Upper lobe of right lung (tissue), 1 donor: ENCODE measurements around the gene HES4. TPM values are rescaled to one million over a fixed set of nuclear protein-coding genes. Genes with fewer than 3 reads are reported as not detected.

Experiments
- ATAC-seq: fragments of 200-7000 bp; cut with Tn5 transposase; one replicate; pipeline ENCODE4 v1.9.1; 2020; ENCODE audit warnings: mild to moderate bottlenecking, moderate library complexity
- DNase-seq: peaks from one replicate; pipeline ENCODE4 v3.0.0-alpha.2; 2020
- H3K27ac ChIP-seq: fragments of 200-600 bp; one replicate; pipeline ENCODE4 v1.8.0; 2022
- H3K27me3 ChIP-seq: fragments of 200-600 bp; one replicate; pipeline ENCODE4 v1.8.0; 2022; ENCODE audit warnings: mild to moderate bottlenecking
- H3K36me3 ChIP-seq: fragments of 200-600 bp; one replicate; pipeline ENCODE4 v1.8.0; 2022
- H3K4me1 ChIP-seq: fragments of 200-600 bp; one replicate; pipeline ENCODE4 v1.8.0; 2022
- H3K4me3 ChIP-seq: fragments of 200-600 bp; one replicate; pipeline ENCODE4 v1.8.0; 2022; ENCODE audit warnings: mild to moderate bottlenecking
- H3K9me3 ChIP-seq: fragments of 200-600 bp; one replicate; pipeline ENCODE4 v1.8.0; 2022
- intact Hi-C: fragments of 100-400 bp; cut with DNase I; formaldehyde crosslinking; loops from one replicate; pipeline ENCODE4 v1.11.0; 2022
- total RNA-seq: library from RNA; stranded (reverse); fragmentation: NEBNext Ultra II Directional; extraction: Animal tissue kit (Norgen Biotek cat#: 25700); gene quantifications from one replicate; pipeline ENCODE4 v1.2.1, GENCODE V29; 2021
- TF ChIP-seq, protein P1 (sequence below): fragments of 200-600 bp; IDR thresholded peaks from one replicate; pipeline ENCODE4 v1.8.0; 2022; ENCODE audit warnings: antibody characterized with exemption
- donor health status: DM: no; HTN: yes; CAD: no; lungs with severe emphysema.

HES4 gene
- total RNA-seq, 1 donor from 2014 or later: 26.8 TPM

DNA sequence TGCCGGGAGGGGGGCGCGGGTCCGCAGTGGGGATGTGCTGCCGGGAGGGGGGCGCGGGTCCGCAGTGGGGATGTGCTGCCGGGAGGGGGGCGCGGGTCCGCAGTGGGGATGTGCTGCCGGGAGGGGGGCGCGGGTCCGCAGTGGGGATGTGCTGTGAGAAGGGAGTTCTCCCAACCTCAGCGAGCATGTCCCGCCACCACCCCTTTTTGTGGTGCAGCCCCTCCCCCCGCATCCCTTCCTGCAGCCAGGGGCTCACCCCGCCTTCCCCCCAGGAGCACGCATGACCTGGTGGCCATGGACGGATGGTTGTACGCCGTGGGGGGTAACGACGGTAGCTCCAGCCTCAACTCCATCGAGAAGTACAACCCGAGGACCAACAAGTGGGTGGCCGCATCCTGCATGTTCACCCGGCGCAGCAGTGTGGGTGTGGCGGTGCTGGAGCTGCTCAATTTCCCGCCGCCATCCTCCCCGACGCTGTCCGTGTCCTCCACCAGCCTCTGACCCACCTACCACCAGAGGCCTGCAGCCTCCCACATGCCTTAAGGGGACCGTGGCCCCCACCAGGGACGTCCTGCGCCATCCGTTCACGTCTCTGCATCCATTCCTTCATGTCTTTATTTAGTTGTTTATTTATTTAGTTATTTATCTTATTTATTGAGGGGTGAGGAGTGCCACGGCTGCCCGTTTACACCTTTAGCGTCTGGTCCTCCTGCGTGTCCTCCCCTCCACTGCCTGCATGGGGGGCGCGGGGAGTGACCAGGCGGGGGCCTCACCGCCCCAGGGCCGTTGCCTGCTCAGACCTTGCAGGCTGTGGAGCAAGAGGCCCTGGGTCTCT, 35.0 kb downstream of the HES4 start:
- DNase-seq (no peak), ATAC-seq (no peak)
- TF ChIP-seq, protein P1, sequence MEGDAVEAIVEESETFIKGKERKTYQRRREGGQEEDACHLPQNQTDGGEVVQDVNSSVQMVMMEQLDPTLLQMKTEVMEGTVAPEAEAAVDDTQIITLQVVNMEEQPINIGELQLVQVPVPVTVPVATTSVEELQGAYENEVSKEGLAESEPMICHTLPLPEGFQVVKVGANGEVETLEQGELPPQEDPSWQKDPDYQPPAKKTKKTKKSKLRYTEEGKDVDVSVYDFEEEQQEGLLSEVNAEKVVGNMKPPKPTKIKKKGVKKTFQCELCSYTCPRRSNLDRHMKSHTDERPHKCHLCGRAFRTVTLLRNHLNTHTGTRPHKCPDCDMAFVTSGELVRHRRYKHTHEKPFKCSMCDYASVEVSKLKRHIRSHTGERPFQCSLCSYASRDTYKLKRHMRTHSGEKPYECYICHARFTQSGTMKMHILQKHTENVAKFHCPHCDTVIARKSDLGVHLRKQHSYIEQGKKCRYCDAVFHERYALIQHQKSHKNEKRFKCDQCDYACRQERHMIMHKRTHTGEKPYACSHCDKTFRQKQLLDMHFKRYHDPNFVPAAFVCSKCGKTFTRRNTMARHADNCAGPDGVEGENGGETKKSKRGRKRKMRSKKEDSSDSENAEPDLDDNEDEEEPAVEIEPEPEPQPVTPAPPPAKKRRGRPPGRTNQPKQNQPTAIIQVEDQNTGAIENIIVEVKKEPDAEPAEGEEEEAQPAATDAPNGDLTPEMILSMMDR: no peak
- H3K27ac ChIP-seq: no peak overlapping the region
- H3K4me3 ChIP-seq: no peak overlapping the region
- no peaks in the 10 kb centered on the region for H3K36me3 ChIP-seq
- no peaks in the 10 kb centered on the region for H3K27me3 ChIP-seq
- no peaks in the 10 kb centered on the region for H3K9me3 ChIP-seq
- peaks cover 17% of the 10 kb centered on the region for H3K4me1 ChIP-seq
- intact Hi-C loops: loop anchor here (10.0 kb wide), 1 partner anchor 60 kb away; no protein-coding TSS in a partner anchor

DNA sequence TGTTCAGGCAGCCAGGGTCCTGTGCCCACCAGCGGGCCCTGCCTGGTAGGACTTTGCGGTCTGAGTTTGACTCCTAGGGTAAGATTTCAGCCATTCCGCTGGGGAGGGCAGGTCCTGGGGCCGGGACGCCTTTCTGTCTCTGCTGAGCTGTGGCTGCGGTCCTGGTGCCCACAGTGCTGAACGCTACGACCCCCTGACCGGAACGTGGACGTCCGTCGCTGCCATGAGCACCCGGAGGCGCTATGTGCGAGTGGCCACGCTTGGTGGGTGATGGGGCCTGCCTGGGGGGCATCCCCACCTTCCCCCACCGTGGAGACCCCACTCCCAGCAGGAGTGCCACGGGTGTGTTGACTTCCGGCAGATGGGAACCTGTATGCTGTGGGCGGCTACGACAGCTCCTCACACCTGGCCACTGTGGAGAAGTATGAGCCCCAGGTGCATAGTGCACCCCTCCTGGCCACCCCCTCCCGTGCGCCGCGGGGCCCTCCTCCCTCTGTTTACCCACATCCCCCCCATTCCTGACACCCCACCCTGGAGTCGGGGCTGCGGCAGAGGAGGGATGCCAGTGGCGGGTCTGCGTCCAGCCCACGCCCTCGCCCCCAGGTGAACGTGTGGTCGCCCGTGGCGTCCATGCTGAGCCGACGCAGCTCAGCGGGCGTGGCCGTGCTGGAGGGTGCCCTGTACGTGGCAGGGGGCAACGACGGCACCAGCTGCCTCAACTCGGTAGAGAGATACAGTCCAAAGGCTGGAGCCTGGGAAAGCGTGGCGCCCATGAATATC, 36.0 kb downstream of the HES4 start:
- H3K9me3 ChIP-seq: no peaks in the 10 kb centered on the region
- no peak overlapping the region for H3K4me3 ChIP-seq
- no peak overlapping the region for H3K27ac ChIP-seq
- no peaks in the 10 kb centered on the region for H3K36me3 ChIP-seq
- DNase-seq: no peak
- peaks cover 20% of the 10 kb centered on the region for H3K4me1 ChIP-seq
- TF ChIP-seq, protein P1: no peak
- ATAC-seq: no peak
- intact Hi-C loops: loop anchor here (10.0 kb wide), 1 partner anchor 59 kb away; no protein-coding TSS in a partner anchor
- no peaks in the 10 kb centered on the region for H3K27me3 ChIP-seq

DNA sequence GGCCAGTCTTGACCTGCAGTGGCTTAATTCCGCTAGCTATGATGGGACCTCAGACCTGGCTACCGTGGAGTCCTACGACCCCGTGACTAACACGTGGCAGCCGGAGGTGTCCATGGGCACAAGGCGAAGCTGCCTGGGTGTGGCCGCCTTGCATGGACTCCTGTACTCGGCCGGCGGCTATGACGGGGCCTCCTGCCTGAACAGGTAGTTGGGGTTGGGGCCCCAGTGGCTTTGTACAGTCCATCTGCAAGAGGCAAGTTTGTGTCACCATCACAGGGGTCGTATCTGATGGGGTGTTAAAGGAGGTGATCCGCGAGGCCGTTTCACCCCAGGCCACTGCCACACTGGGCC, 36.6 kb downstream of the HES4 start:
- TF ChIP-seq, protein P1: no peak
- no peaks in the 10 kb centered on the region for H3K27me3 ChIP-seq
- DNase-seq (no peak), ATAC-seq (no peak)
- H3K27ac ChIP-seq: no peak overlapping the region
- H3K9me3 ChIP-seq: no peaks in the 10 kb centered on the region
- H3K36me3 ChIP-seq: no peaks in the 10 kb centered on the region
- peaks cover 23% of the 10 kb centered on the region for H3K4me1 ChIP-seq
- intact Hi-C loops: loop anchor here (10.0 kb wide), 1 partner anchor 58 kb away; no protein-coding TSS in a partner anchor
- no peak overlapping the region for H3K4me3 ChIP-seq

DNA sequence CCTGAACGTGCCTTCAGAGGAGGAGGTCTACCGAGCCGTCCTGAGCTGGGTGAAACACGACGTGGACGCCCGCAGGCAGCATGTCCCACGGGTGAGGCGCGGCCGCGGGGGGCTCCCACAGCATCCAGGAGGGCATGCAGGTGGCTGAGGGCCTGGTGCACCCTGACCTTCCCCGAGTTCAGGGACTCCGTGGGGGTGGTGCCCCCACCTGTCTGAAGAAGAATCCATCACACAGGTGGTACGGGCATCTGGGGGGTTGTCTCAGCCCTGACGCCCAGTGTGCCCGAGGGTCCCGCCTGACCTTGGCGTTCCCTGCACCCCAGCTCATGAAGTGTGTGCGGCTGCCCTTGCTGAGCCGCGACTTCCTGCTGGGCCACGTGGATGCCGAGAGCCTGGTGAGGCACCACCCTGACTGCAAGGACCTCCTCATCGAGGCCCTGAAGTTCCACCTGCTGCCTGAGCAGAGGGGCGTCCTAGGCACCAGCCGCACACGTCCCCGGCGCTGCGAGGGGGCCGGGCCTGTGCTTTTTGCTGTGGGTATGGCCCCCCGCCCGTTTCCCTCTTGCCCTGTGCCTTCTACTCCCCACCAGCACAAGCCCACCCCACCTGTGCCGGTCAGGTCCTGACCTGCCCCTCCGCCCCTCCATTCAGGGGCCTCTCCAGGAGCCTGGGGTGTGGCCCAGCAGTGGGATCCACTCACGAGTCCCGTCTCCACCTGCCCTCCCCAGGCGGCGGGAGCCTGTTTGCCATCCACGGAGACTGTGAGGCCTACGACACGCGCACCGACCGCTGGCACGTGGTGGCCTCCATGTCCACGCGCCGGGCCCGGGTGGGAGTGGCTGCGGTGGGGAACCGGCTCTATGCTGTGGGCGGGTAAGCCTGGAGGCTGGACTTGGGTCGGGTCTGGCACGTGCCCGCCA, 37.3 kb downstream of the HES4 start:
- H3K9me3 ChIP-seq: no peaks in the 10 kb centered on the region
- H3K4me3 ChIP-seq: no peak overlapping the region
- intact Hi-C loops: loop anchor here (10.0 kb wide), 1 partner anchor 58 kb away; no protein-coding TSS in a partner anchor
- TF ChIP-seq, protein P1: no peak
- no peak for DNase-seq
- no peak for ATAC-seq
- H3K27me3 ChIP-seq: no peaks in the 10 kb centered on the region
- no peak overlapping the region for H3K27ac ChIP-seq
- no peaks in the 10 kb centered on the region for H3K36me3 ChIP-seq
- peaks cover 28% of the 10 kb centered on the region for H3K4me1 ChIP-seq

DNA sequence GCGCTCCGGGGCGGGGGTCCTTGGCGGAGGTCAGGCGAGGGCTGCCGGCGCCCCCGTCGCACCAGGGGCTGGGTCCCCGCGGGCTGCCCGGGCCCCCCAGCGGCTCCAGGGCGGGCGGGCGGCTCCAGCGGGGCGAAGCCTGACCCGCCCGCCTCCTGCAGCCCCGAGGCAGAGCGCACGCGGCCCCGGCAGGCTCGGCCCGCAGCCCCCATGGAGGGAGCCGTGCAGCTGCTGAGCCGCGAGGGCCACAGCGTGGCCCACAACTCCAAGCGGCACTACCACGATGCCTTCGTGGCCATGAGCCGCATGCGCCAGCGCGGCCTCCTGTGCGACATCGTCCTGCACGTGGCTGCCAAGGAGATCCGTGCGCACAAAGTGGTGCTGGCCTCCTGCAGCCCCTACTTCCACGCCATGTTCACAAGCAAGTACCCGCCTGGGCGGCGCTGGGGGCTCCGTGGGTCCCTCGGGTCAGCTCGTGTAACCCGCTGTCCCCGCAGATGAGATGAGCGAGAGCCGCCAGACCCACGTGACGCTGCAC, 38.7 kb downstream of the HES4 start:
- DNase-seq (no peak), ATAC-seq (no peak)
- TF ChIP-seq, protein P1: no peak
- intact Hi-C loops: loop anchor here (10.0 kb wide), 1 partner anchor 56 kb away; no protein-coding TSS in a partner anchor
- Histone ChIP-seq H3K27ac (no peak overlapping the region), H3K36me3 (peaks cover 7% of the 10 kb centered on the region), H3K27me3 (no peaks in the 10 kb centered on the region), H3K9me3 (no peaks in the 10 kb centered on the region), H3K4me3 (peak overlapping the region; percentile 100), H3K4me1 (peaks cover 26% of the 10 kb centered on the region)
